ENCODE measurements around the gene APIP.
"Not testable (repeated sequence)": the region's sequence is repeated elsewhere in the genome, so short reads cannot be mapped to it uniquely, and the experiment has no call there.

Gene APIP

GRCh38 chr11:34924714-34925113 is 8.5 kb upstream of the APIP start:
- no peak for DNase-seq

- DNase-seq: no peak
Measured at GRCh38 chr11:34921156-34921555, 5.0 kb upstream of the APIP start.

- no peak for DNase-seq
Measured at GRCh38 chr11:34916843-34917770, 928 bp upstream of the APIP start.

GRCh38 chr11:34915136-34916014 is 804 bp downstream of the APIP start:
- peak; percentile 30 to 51 (median 37) for DNase-seq

DNA sequence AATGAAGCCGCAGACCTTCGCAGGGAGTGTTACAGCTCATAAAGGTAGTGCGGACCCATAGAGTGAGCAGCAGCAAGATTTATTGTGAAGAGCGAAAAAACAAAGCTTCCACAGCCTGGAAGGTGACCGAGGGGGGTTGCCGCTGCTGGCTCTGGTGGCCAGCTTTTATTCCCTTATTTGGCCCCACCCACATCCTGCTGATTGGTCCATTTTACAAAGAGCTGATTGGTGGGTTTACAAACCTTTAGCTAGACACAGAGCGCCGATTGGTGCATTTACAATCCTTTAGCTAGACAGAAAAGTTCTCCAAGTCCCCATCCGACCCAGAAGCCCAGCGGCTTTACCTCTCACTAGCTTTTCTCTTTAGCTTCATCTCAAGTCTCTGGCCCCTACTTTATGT is 2.6 kb downstream of the APIP start:
- not testable (repeated sequence) for DNase-seq

- DNase-seq: peak; percentile 25 to 57 (median 52)
Measured at GRCh38 chr11:34911676-34912075, 4.5 kb downstream of the APIP start.

- DNase-seq: no peak
Measured at GRCh38 chr11:34910817-34911216, 5.4 kb downstream of the APIP start.

GRCh38 chr11:34909955-34910354 is 6.2 kb downstream of the APIP start:
- peak in 2 of 3 donors; percentile 17 to 40 for DNase-seq

GRCh38 chr11:34909415-34909814 is 6.8 kb downstream of the APIP start:
- no peak for DNase-seq

GRCh38 chr11:34907934-34908593 is 8.1 kb downstream of the APIP start:
- no peak for DNase-seq

DNA sequence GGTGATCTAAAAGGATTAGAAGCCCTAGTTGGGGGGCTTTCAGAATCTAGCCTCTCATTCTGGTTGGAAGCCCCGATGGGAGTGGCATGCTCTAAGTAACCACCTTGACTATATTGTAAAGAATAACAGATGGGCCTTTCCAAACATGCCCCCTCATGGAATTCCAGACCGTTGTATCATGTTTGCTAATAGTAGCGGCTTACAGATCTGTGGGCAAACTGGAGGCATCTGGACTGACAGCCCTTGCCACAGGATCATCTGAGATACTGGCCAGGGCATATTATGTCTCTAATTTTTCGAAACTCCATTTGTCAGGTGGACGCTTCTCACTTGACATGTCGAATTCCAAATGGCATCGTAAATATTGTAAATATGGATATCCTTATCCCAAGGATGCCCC is 10.5 kb downstream of the APIP start:
- no peak for DNase-seq

DNA sequence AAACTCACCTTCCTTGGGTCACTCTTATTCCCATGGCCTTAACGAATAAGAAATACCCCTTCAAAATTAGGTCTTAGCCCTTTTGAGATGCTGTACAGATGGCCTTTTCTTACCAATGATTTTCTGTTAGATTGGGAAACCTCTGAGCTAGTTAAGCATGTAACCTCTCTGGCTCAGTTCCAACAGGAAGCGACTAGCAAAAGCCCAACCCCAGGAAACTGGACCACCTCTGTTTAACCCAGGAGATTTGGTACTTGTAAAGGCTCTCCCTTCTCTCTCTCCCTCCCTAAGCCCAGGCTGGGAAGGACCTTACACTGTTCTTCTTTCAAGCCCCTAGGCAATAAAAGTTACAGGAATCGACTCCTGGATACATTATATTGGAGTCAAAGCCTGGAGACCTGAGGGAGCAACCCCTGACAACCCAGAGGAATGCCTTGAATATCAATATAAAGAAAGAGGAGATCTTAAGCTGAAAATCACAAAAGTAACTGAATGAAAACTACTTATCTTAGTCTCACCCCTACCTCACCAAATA is 11.7 kb downstream of the APIP start:
- DNase-seq: no peak

GRCh38 chr11:34899633-34900016 is 16.6 kb downstream of the APIP start:
- peak in 1 of 3 donors; percentile 10 for DNase-seq

- DNase-seq: no peak
Measured at GRCh38 chr11:34898474-34898873, 17.7 kb downstream of the APIP start.

DNA sequence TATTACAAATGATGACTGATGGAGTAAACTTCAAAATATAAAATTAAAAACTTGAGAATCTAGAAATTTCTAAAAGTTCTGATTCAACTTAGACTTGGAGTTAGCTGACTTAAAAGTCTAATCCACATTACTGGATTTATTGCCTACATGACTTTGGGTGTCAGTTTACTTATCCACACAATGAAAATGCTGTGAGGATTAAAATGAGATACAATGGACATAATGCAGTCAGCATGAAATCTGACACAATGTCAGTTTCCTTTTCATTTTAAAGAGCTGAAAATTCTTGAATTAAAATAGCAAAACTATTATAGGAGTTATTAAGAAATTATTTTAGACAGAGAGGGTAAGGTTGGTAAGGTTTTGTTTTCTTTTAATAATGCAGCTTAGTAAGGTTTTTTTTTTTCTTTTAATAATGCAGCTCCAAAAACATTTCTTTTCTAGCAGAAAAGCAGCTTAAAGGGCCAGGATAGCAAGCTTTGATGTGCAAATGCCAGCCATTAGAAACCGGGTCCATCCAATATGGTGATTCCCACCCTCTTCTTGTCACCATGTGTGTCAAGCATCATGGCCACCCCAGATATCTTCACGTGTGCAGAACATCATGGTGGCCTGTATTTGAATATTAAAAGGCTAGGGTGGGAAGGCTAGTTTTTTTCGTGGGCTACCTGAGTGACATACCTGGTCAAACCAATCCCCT is 18.9 kb downstream of the APIP start:
- no peak for DNase-seq

- not testable (repeated sequence) for DNase-seq
Measured at GRCh38 chr11:34896191-34896590, 20.0 kb downstream of the APIP start.

- DNase-seq: no peak
Measured at GRCh38 chr11:34893416-34893815, 22.8 kb downstream of the APIP start.

DNA sequence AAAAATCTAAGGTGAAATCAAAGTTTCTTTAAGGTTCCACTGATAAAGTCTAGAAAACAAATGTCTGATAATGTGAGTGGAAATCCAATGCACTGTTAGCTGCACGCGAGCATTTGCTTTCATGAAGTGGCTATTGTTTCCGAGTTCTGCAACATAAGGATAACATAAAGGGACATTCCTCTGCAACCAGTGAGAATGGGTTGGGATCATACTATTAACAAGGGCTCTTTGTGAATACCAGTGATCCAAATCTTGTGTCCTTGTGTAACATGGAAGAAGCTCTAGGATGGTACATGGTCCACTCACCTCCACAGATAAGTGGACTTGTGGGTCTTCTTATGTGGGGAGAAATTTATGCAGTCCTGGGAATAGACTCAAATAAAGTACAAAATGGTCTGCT is 24.6 kb downstream of the APIP start:
- DNase-seq: no peak

- peak; percentile 60 to 78 (median 77) for DNase-seq
Measured at GRCh38 chr11:34890812-34891211, 25.4 kb downstream of the APIP start.

DNA sequence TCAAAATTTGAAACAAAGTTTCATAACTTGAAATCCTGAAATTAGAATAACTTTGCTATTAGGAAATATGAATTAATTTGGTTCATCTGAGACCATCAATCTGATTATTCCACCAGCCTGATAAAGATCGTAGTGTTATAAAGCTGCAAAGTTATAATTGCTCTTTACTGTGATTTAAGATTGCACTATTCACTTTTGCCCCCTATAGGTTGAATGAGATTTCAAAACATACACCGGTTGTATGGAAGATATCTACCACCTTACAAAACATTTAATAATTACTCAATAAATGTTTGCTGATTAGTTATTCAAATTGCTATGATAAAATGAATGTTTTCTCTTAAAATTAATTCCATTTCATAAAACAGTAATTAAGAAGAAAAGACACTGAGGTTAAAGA is 26.1 kb downstream of the APIP start:
- peak in 1 of 3 donors; percentile 19 for DNase-seq

GRCh38 chr11:34887260-34887659 is 28.9 kb downstream of the APIP start:
- DNase-seq: no peak

DNA sequence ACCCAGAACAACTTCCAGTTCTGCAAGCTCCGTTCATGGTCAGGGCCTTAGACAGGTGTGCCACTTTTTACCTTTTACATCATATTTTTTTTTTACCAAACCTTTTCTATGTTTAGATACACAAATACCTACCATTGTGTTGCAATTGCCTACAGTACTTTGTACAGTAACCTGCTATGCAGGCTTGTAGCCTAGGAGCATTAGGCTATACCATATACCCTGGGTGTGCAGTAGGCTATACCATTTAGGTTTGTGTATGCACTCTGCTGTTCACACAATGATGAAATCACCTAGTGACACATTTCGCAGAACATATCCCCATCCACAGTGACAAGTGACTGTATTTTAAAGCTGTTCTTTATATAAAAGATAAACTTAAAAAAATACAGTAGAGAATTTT is 29.6 kb downstream of the APIP start:
- no peak for DNase-seq

All from suppressor macrophage treated with lipopolysaccharide for 1 hour (primary cell).